ENCODE results near the gene C17orf50.

- TF ChIP-seq CTCF (IDR thresholded peaks at IDR 0.05) (no peak), EP300 (IDR thresholded peaks at IDR 0.05) (no peak)
These were observed 31.3 kb upstream of the C17orf50 start for GRCh38 chr17:35729405-35729833.

Data from tibial nerve (tissue), 4 donors.